IPS-18a (cell line): Measurements from ENCODE around the gene DST.

Experiments
- H3K27ac ChIP-seq: one replicate; pipeline ENCODE4 v1.5.1; 2013; ENCODE audit warnings: low read length
- H3K27me3 ChIP-seq: one replicate; pipeline ENCODE4 v1.6.1; 2013; ENCODE audit warnings: mild to moderate bottlenecking, low read length; ENCODE audit not compliant: control insufficient read depth, insufficient read depth
- H3K36me3 ChIP-seq: one replicate; pipeline ENCODE4 v1.6.1; 2013; ENCODE audit warnings: low read depth, low read length; ENCODE audit not compliant: control insufficient read depth
- H3K4me1 ChIP-seq: one replicate; pipeline ENCODE4 v1.6.1; 2013; ENCODE audit warnings: low read depth, low read length; ENCODE audit not compliant: control insufficient read depth
- H3K4me3 ChIP-seq: one replicate; pipeline ENCODE4 v1.5.1; 2013; ENCODE audit warnings: low read length
- H3K9ac ChIP-seq: one replicate; pipeline ENCODE4 v1.6.1; 2013; ENCODE audit warnings: mild to moderate bottlenecking, low read length, moderate library complexity
- H3K9me3 ChIP-seq: one replicate; pipeline ENCODE4 v1.6.1; 2013; ENCODE audit warnings: low read depth, low read length; ENCODE audit not compliant: control insufficient read depth

The DST gene

DNA sequence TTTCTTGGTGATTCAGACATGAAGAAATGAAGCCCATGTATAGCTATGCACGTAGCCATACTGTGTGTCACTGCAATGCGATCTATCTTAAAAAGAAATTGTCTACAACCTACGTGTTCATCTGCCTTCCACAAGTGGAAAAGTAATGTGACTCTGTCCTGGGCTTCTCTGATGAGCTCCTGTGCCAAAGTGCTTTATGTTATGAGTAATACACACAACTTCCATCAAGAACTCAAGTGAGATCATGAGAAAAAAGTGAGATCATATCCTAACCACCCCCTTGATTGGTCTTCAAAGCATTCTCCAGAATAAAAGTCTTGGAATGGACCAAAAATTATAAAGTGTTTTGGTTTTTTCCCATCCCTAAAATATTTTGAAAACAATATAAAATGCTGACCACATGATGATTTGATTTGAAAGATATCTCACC, 114.3 kb downstream of the DST start:
- Histone ChIP-seq H3K9ac (no peak overlapping the region), H3K4me1 (peaks cover 18% of the 10 kb centered on the region), H3K27me3 (no peaks in the 10 kb centered on the region), H3K9me3 (no peaks in the 10 kb centered on the region), H3K36me3 (peaks cover 33% of the 10 kb centered on the region), H3K27ac (no peak overlapping the region), H3K4me3 (no peak overlapping the region)

DNA sequence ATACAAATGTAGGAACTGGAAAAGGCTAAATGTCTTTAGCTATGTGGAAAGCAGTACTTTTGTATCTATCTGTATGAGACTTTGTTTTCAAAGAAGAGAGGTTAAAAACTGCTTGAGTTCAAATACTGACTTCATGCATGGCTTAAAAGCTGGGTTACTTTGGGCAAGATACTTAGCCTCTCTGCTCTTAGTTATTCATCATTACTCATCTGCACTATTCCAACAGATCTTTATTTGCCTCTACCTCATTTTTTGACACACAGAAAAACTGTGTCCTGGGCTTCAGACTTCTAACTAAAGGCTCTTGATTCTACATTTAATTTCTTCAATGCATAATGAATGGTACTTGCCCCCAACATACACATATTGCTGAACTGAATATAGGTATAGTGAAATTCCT, 114.8 kb downstream of the DST start:
- Histone ChIP-seq H3K36me3 (peaks cover 33% of the 10 kb centered on the region), H3K9me3 (no peaks in the 10 kb centered on the region)

DNA sequence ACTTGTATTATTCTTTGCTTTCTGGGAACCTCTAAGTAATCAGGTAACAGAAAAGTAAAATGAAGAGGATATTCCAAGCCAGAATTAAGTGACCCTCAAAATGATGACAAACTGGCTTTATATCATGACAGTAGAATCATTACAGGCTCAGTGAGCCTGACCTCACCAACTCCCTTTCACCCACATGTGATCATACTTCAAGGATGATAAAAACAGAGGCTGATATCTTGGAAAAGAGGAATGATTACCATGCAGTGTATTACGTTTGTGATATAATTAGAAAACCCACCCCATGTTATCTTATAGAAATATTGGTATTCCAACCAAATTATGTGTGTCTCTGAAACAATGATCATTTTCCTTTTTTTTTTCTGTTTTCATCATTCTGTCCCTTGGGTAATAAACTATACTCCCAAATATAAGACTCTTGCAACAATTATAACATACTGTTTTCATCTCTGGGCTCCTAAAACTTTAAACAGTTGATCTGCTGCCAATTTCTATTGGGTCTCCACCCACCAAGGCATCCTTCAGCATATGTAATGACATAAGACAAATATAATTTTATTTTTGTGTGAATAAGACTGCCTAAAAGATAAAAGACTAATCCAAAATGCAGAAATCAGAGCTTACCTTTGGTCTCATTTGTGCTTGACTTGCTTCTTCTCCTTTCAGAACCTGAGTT, 115.7 kb downstream of the DST start:
- H3K9me3 ChIP-seq = no peaks in the 10 kb centered on the region
- H3K27me3 ChIP-seq = no peaks in the 10 kb centered on the region
- H3K27ac ChIP-seq = no peak overlapping the region
- H3K9ac ChIP-seq = no peak overlapping the region
- peaks cover 33% of the 10 kb centered on the region for H3K4me1 ChIP-seq
- peaks cover 29% of the 10 kb centered on the region for H3K36me3 ChIP-seq
- no peak overlapping the region for H3K4me3 ChIP-seq

More for the DNA sequence above, 114.8 kb downstream of the DST start:
- Histone ChIP-seq H3K4me1 (peaks cover 23% of the 10 kb centered on the region), H3K4me3 (no peak overlapping the region), H3K9ac (no peak overlapping the region), H3K27me3 (no peaks in the 10 kb centered on the region), H3K27ac (no peak overlapping the region)

DNA sequence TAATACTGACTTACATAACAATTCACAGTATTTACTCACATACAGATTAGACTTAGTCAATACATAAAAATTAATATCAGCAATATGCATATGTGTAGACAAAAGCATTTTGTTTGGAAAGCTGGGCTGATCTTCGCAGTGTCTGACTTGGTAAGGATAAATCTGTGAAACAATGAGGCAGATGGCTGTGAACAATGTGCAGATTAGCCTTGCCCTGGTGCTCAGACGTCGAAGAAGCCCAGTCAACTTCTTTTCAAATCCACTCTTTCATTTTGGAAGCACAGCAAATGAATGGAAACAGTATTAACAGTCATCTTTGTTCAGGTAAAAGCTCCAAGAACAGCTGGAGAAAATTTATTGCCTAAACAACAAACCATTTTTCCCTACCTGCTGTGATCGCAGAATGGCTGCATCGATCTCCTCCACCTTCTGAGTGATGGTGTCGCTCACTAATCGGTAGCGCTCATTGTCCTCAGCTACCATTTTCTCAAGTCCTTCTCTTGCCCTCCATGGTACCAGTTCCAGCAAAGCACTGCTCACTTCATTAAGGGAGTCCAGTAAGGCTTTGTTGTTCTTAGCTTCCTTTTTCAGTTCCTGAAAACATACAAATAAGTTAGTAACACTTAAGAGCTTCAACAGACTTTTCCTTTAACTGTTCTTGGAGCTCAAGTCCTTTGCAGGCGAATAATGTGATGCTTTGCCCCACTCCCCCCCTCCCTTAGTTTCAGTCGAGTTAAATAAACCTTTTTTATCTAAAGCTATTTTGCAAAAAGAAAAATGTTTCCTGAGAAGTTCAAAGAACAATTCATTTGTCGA, 116.5 kb downstream of the DST start:
- Histone ChIP-seq H3K27me3 (no peaks in the 10 kb centered on the region), H3K4me3 (no peak overlapping the region), H3K36me3 (peaks cover 25% of the 10 kb centered on the region), H3K4me1 (peaks cover 40% of the 10 kb centered on the region), H3K9me3 (no peaks in the 10 kb centered on the region), H3K27ac (no peak overlapping the region), H3K9ac (no peak overlapping the region)

DNA sequence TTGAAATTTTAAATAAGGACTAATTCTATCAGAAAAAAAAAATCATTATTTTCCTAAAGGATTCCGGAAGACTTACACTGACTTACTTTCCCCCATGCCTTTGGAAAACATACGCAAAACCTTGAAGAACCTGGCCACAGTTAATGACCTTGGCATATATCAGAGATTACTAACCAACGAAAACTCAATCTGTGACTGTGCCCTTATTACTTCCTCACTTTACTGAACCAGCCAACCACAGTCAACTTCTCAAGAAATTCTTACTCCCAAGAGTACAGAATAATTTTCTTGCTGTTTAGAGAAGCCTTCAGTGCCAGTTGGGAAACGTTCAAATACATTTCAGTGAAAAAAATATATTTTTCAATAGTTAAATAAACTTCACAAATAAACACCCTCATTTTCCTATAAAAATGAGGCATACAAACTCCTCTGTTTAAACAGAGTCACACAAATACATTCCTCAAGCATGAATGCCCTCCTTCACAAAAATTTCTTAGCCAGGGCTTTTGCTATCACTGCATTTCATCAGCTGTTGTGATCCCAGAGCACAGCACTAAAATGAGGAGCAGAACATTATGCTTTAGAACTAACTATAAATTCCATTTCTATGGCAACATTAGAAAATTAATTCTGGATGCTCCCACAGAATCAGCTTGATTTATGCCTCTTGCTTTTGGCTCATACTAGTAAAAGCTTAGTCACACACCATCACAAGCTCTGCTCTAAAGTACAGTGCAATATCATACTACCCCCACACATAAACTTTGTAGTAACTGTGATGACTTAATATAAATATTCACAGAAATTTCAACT, 117.6 kb downstream of the DST start:
- Histone ChIP-seq H3K27me3 (no peaks in the 10 kb centered on the region), H3K27ac (no peak overlapping the region), H3K36me3 (peaks cover 25% of the 10 kb centered on the region), H3K4me1 (peaks cover 40% of the 10 kb centered on the region), H3K4me3 (no peak overlapping the region), H3K9ac (no peak overlapping the region), H3K9me3 (no peaks in the 10 kb centered on the region)

DNA sequence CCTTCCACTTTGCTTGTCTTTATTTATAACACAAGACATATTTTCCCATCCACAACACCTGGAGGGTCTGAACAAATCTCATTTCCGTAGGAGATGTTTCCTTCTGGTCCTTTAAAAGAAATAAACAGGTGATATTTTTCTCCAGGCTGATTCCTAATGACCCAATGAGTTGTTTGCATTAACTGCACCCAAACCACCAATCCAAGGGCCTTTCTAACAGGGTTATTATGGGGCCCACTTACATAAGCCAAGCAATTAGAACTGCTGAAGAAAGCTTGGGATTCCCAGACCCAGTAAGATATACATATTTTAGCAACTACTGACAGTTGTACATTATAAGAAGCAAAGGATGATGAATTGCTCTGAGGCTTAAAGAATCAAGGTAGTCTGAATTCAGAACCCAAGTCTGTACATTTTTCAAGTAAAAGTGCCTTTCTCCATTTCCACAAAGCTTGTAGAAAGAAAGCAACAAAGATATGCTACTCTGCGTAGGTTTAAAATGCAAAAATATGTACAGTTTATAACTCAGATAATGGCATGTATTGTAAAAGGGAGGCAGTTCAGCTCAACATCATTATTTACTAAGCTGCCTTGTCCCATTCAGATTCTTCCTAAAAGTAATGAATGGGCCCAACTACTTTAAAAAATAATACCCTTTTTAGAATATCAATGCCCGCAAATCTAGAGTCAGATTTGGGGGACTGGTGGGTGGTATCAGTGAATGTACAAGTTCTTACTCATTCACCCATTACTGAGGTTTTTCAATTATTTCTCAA, 120.0 kb downstream of the DST start:
- Histone ChIP-seq H3K27ac (peak overlapping the region; percentile 13), H3K36me3 (peaks cover 11% of the 10 kb centered on the region), H3K9ac (no peak overlapping the region), H3K27me3 (no peaks in the 10 kb centered on the region), H3K9me3 (no peaks in the 10 kb centered on the region), H3K4me3 (peak overlapping the region; percentile 17), H3K4me1 (peaks cover 40% of the 10 kb centered on the region)

DNA sequence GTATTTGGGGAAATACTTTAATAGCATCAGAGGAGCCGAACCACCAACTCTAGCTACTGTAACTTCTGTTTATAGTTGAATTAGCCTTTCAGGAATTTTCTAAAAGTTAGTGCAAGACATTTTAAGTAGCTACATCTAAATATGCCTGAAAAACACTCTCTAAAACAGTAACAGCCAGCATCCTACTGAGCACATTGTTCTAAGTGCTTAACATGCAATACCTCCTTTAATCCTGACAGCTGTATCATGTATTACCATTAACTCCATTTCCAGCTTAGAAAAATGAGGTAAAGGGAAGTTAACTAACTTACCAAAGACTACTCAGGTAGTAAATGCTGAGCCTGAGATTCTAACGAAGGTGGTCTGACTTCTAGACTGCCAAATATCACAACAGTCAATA, 120.7 kb downstream of the DST start:
- peaks cover 40% of the 10 kb centered on the region for H3K4me1 ChIP-seq

DNA sequence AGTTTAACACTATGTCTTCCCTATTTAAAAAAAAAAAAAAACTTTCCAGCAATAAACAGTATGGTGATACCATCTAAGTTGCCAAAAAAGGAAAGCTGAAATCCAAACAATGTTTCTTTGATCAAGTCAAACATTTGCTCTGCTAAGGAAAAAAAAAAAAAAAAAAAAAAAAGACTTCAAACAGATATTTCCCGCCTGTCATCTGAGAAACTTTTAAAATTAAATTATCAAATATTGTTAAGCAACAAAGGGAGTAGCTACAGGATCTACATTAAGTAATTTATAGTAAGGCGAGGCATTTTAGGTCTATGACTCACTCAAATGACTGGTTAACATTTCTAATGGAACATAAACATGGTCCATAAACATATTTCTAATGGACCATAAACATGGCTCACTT, 121.2 kb downstream of the DST start:
- Histone ChIP-seq H3K27me3 (no peaks in the 10 kb centered on the region), H3K27ac (no peak overlapping the region), H3K4me3 (no peak overlapping the region), H3K9me3 (no peaks in the 10 kb centered on the region), H3K36me3 (peaks cover 8% of the 10 kb centered on the region), H3K4me1 (peaks cover 40% of the 10 kb centered on the region), H3K9ac (no peak overlapping the region)

More for the DNA sequence above, 120.7 kb downstream of the DST start:
- no peak overlapping the region for H3K9ac ChIP-seq
- H3K9me3 ChIP-seq = no peaks in the 10 kb centered on the region
- no peak overlapping the region for H3K27ac ChIP-seq
- H3K4me3 ChIP-seq = no peak overlapping the region
- no peaks in the 10 kb centered on the region for H3K27me3 ChIP-seq
- peaks cover 7% of the 10 kb centered on the region for H3K36me3 ChIP-seq

DNA sequence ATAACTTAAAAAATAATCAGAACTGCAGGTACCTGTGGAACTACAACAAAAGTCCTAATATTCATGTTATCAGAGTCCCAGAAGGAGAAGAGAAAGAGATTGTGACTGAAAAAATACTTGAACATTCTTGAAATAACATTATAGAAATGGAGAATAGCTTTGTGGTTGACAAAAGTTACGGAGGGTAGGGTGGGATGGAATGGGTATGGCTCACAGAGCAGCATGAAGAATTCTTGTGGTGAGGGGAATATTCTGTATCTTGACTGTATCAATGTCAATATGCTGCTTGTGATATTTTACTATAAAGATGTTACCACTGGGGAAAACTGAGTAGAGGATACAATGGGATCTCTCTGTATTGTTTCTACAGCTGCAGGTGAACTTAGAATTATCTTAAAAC, 122.5 kb downstream of the DST start:
- Histone ChIP-seq H3K36me3 (peaks cover 7% of the 10 kb centered on the region), H3K4me3 (no peak overlapping the region), H3K27me3 (no peaks in the 10 kb centered on the region), H3K27ac (no peak overlapping the region), H3K4me1 (peaks cover 29% of the 10 kb centered on the region), H3K9me3 (no peaks in the 10 kb centered on the region), H3K9ac (no peak overlapping the region)

DNA sequence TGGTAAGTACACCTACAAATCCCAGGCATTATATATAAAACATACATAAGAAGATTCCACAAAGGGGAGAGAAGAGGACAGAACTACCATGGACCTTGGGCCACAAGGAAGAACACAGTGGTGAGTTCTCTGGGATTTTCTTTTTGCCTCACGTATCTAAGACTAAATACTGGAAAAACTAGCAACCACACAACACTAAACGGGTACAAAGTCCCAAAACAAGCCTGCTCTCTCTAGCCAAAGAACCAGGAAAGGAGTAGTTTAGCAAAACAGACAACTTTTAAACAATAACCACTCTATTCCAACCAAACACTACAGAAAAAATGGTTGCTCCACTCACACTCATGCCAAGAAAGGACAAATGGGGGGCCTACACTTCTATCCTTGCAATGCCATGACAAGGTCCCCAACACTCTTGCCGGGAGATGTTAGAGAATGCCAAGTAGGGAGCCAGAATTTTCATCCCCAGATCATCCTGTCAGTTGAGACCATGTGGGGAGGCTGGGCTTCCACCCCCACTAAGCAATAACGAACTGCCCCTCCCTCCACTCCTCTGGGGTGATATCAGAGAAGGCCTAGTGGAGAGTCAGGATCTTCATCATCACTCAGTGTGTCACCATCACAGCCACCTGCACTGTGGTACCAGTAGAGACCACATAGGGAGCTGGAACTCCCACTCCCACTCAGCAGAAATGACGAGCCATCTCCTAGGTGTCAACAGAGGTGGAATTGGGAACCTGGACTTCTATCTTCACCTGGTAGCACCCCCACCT, 123.5 kb downstream of the DST start:
- H3K9ac ChIP-seq = no peak overlapping the region
- H3K9me3 ChIP-seq = no peaks in the 10 kb centered on the region
- H3K27me3 ChIP-seq = no peaks in the 10 kb centered on the region
- no peak overlapping the region for H3K4me3 ChIP-seq
- H3K4me1 ChIP-seq = peaks cover 23% of the 10 kb centered on the region
- H3K36me3 ChIP-seq = peaks cover 13% of the 10 kb centered on the region
- H3K27ac ChIP-seq = no peak overlapping the region
